LoVo (cell line): ENCODE results near the gene WHAMM.
"Not testable (repeated sequence)": the region's sequence is repeated elsewhere in the genome, so short reads cannot be mapped to it uniquely, and the experiment has no call there.

Experiments
- DNase-seq: peaks from one replicate; pipeline ENCODE4 v3.0.0-alpha.2; 2016; ENCODE audit warnings: low spot score

The WHAMM gene

DNA sequence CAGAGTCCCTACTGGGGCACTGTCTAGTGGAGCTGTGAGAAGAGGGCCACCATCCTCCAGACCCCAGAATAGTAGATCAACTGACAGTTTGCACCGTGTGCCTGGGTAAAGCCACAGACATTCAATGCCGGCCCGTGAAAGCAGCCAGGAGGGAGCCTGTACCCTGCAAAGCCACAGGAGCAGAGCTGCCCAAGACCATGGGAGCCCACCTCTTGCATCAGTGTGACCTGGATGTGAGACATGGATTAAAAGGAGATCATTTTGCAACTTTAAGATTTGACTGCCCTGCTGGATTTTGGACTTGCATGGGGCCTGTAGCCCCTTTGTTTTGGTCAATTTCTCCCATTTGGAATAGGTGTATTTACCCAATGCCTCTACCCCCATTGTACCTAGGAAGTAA lies 56.6 kb downstream of the WHAMM start:
- not testable (repeated sequence) for DNase-seq

DNA sequence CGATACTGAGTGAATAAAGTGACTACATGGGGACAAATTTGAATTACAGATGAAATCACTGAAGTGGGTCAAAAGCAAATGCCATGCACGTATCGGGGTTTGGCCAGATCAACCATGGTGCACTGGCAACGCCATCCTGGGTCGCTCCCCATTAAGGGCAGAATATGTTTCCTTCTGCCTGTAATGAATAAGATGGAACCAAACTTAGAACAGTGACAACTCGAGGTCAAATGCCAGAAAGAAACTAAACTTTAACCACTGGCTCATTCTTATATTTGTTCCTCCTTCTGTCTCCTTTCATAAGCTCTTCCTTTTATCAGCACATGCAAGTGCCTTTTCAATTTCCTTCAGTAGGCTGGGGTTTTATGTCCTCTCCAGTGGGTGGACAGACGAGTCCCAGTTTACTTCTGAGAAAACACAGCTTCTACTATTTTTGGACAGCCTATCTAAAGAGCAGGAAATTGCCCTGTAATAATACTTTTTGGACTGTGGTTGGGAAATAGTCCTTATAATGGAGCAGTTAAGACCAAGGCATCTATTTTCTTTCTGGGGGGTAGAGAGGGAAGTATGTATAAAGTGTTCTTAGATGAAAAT lies 61.4 kb downstream of the WHAMM start:
- DNase-seq: no peak

DNA sequence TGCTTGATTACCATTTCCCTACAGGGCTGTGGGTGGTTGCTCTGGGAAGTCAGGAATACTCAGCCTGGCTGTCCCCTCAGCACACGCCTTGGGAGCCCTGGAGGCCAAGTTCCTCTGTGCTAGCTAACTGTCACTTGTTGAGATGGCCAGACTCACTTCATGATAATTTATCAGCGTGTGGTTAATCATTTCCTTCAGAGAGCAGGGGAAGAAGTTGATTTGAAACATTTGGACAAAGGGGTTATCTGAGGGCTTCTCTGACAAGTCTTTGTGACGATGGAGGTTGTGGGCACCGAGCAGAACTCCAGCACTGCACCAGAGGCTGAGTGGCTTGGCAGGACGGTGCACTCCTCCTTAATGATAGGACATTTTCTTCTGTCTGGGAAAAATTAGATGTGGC lies 61.9 kb downstream of the WHAMM start:
- DNase-seq: no peak

DNA sequence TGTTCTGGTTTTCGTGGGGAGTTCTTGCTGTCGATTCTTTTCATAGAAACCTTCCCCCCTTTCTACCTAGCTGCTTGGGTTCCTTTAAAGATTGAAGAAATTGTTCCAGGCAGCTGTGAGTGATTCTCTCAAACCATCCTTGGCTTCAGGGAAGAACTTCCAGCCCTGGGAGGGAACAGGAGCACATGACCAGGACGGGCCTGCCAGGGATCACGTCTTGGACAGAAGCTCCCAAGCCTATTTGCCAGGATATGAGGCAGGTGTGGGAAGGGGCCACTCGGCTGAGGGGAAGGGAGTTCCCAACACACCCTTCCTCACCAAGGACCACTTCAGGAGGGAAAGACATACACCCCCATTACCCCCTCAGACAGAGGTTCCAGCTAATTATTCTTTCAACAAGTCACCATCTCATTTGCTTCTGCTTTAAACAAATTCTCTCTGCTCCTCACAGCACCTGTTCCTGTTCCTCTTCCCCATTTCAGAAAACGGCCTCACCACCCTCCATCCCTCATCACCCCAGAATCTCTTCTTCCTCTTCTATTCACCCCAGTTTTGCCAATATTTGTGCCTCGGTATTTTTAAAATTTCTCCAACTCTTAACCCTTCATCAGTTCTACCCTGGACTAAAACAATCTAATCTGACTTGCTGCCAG lies 62.5 kb downstream of the WHAMM start:
- DNase-seq: no peak

DNA sequence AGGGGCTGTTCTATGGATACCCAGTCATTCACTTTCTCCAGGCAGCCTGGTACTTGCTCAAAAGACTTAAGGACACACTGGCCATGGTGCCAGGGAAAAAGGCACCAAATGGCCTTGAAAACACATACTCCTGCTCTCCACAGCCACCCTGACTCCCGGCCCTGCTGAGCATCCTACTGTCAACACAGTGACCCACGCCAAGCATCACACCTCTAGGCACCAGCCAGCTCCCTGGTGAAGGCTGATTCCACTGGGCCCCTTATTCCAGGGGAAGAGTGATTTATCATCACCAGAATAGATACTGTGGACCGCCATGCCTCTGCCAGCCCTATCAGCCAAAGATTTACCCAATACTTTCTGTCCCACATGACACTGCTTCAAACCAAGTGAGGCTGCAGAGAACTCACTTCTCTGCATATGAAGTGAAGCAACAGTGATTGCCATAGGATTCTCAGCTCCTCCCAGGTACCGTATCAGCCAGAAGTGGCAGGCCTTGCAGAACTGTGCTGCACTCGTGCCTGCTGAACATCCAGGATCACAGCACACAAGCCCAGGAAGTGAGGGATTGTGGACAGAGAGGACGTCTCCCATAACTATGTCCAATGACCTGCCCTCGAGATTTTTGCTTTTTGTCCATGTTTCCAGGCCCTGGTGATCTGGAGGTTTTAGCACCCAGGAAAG lies 63.7 kb downstream of the WHAMM start:
- no peak for DNase-seq

DNA sequence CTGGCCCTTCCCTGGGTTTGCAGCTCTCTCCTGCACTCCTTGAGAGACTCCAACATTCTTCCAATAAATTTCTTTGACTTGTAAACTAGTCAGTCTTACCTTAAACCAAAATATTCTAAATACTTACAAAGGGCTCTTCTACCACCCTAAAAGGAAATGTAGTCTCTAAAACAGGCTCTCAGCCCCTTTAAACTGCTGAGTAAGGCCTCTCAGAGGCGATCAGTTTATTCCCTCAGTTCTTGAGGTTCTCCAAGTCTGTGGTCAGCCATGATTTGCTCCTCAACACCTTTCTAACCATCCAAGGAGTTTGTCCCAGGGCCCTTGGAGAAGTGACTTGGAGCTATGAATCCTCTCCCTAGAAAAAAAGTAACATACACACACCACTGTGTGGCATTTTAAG lies 64.8 kb downstream of the WHAMM start:
- no peak for DNase-seq

DNA sequence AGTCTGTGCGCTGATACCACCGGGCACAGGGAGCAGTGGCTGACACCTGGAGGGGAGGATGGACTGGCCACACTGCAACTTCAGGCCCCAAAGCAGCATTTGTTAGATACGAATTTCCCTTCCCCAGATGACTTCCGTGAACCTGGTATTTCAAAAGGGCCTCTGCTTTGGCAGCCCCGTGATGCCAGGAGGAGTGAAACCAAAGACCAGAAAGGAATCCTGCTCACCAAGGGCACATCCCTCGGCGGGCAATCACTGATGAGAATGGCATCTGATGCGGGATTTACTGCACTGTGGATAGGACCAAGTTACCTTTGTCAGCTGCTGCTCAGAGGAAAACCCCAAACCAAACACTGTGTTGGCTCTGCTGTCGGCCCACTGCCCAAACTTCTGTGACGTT lies 65.5 kb downstream of the WHAMM start:
- DNase-seq: no peak

DNA sequence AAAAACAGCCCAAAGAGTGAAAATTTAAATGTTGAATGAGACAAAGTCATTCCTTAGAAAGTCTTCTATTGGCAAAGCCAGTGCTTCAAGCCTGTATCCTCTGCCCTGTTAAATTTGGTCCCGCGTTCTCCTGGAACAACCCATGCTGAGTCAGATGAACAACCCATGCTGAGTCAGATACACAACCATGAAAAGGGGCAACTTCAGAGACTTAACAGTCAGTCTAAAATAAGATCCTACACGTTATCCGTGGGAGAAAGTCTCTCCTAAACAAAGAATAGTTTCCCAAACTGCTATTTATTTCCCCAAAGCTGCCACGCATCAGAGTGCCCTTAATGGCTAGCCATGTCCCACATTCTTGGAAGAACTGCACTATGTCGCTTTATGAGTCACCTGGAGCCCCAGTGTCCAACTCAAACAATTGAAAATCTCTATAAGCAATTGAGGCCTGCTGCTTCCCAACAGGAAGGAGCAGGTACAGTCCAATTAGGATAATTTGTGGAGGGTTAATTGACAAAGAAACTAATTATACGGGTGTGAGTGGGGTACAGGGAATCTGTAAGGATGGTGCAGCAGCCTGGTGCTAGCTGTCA lies 66.1 kb downstream of the WHAMM start:
- DNase-seq: no peak

DNA sequence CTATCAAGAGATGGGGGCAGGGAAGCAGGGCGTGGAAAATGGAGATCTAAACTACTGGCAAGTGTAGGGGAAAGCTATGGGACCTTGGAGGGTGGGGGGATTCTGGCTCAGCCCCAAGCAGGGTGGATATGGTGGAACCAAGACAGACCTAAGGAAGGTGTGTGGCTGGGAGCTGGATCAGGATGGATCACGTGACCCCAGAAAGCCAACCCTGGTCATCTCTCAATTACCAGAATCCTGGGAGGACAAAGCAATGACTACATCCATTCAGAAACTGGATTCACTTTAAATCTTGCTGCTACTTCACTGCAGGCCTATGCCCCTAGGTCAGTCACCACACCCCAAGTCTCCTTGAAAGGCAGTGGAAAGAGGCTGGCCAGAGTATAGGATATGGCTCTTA lies 68.4 kb downstream of the WHAMM start:
- no peak for DNase-seq

DNA sequence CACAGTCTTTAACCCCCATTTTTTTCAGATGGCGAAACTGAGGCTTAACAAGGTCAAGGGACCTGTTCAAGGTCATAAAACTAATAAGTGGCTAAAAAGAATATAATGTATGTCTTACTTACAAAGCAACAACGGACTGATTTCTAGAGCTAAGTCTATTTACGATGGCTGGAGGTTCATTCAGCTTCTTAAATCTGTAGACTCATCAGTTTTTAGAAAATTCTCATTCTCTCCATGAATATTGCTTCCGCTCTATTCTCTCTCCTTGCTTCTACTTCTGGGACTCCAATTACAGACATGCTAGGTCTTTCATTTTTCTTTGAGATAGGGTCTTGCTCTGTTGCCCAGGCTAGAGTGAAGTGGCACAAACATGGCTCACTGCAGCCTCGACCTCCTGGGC lies 68.9 kb downstream of the WHAMM start:
- DNase-seq: no peak

DNA sequence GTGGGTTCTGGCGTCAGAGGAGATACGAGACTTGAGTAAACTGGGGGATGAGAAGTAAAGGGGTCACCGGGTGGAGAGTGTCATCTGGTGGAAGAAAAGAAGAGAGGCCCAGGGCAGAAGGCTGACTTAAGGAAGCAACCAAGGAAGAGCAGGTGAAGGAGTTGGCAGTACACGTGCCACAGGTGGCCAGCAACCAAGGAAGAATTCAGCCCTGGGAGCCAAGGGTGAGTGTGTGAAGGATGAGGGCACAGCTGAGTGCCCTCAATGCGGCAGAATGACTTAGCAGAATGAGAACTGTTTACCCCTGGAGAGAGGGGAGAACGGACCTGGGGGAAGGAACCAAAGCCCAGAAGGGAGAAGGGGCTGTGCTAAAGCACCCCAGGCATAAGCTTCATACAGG lies 71.3 kb downstream of the WHAMM start:
- DNase-seq: no peak

DNA sequence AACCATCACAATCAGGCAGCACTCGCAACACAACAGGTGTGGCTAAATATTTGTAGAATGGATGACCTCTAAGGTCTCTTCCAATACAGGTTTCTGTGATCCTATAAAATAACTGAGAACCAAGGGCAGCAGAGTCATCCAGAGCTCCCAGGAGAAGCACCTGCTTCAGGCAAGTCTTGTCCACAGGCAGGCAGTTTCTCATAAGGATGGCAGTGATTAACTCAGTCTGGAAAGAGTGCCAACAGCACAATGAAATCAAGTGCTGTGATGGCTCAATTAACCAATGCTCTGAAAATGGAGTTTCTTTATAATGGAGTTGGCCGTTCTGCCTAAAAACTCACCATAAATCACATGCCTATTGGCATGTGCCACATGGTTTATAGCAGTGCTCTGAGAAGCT lies 72.3 kb downstream of the WHAMM start:
- no peak for DNase-seq

DNA sequence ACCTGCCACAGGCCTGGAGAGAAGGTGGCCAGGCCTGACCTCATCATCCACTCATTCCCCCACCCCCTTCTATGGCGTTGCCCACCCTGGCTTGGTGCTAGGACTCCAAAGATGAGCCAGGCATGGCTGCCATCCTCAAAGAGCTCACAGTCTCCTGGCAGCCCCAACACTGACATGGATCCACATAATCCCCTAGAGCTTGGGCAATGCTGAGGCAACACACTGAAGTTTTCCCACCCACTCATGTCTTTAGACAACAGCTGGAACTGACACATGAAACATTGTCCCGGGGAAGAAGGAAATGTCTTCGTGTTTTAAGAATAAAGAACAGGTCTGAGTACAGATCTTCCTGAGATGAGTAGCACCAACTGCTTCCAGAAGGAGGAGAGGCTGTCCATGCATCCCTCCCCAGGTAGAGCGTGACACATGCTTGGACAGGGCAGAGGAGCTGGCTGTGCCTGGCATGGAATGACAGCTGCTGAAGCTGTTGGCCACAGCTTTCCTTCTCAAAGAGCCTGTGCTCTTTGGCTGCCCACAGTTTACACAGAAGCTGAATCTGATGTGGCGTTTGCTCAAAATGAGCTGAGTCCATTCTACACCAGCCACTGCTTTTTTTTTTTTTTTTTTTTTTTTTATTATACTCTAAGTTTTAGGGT lies 73.0 kb downstream of the WHAMM start:
- DNase-seq: no peak
